Keratinocyte (primary cell): ENCODE results near the gene CD99L2. TPM values are rescaled to one million over a fixed set of nuclear protein-coding genes. Genes with fewer than 3 reads are reported as not detected.

Experiments
- DNase-seq: peaks from one replicate; pipeline ENCODE4 v3.0.0-alpha.2; 2011; ENCODE audit warnings: low read depth, missing footprints, low spot score
- FAIRE-seq: peaks from 2 replicates; lab custom pipeline; 2011; peaks lifted over from hg19 to GRCh38; lab: Jason Lieb, UNC
- H2AFZ ChIP-seq: 2 replicates; pipeline ENCODE4 v1.6.0; 2012; ENCODE audit warnings: low read length, control low read depth, inconsistent platforms; ENCODE audit not compliant: control insufficient read depth
- H3K27ac ChIP-seq: 2 replicates; pipeline ENCODE4 v1.5.1; 2011; ENCODE audit warnings: low read length; ENCODE audit not compliant: control insufficient read depth, insufficient read depth
- H3K27me3 ChIP-seq: 3 replicates; pipeline ENCODE4 v1.6.0; 2011; ENCODE audit warnings: low read length; ENCODE audit not compliant: control insufficient read depth, insufficient read depth; ENCODE audit errors: extremely low read depth
- H3K36me3 ChIP-seq, 2 experiments: 2 replicates in 1 of 2; 3 replicates in 1 of 2; pipeline ENCODE4 v1.5.1; 2011; ENCODE audit warnings: low read length in 2 of 2, mild to moderate bottlenecking in 1 of 2; ENCODE audit not compliant: control insufficient read depth in 2 of 2, insufficient read depth in 2 of 2; ENCODE audit errors: extremely low read depth in 1 of 2
- H3K4me1 ChIP-seq: 3 replicates; pipeline ENCODE4 v1.5.1; 2011; ENCODE audit warnings: low read length; ENCODE audit not compliant: control insufficient read depth, insufficient read depth; ENCODE audit errors: extremely low read depth
- H3K4me2 ChIP-seq: 3 replicates; pipeline ENCODE4 v1.6.0; 2011; ENCODE audit warnings: low read depth, low read length; ENCODE audit not compliant: control insufficient read depth, insufficient read depth; ENCODE audit errors: extremely low read depth
- H3K4me3 ChIP-seq, 3 experiments: fragments of 200-600 bp in 1 of 3; sonication (generic) in 1 of 3; 2 replicates in 2 of 3; 3 replicates in 1 of 3; pipeline ENCODE4 v1.5.1; 2011 to 2016; ENCODE audit warnings: low read length in 3 of 3, mild to moderate bottlenecking in 3 of 3, control low read depth in 2 of 3, inconsistent platforms in 1 of 3, low read depth in 1 of 3, mixed read lengths in 1 of 3, mixed run types in 1 of 3, moderate library complexity in 1 of 3; ENCODE audit not compliant: control insufficient read depth in 2 of 3, insufficient read depth in 2 of 3; ENCODE audit errors: extremely low read depth in 1 of 3
- H3K79me2 ChIP-seq: 2 replicates; pipeline ENCODE4 v1.6.0; 2012; ENCODE audit warnings: low read length; ENCODE audit not compliant: control insufficient read depth, insufficient read depth
- H3K9ac ChIP-seq: 3 replicates; pipeline ENCODE4 v1.6.0; 2011; ENCODE audit warnings: low read length; ENCODE audit not compliant: control insufficient read depth, insufficient read depth; ENCODE audit errors: extremely low read depth
- H3K9me1 ChIP-seq: 3 replicates; pipeline ENCODE4 v1.6.0; 2011; ENCODE audit warnings: low read length; ENCODE audit not compliant: control insufficient read depth, insufficient read depth; ENCODE audit errors: extremely low read depth
- H3K9me3 ChIP-seq: 2 replicates; pipeline ENCODE4 v1.5.1; 2012; ENCODE audit warnings: low read depth, low read length; ENCODE audit not compliant: control insufficient read depth
- H4K20me1 ChIP-seq: 3 replicates; pipeline ENCODE4 v1.6.0; 2011; ENCODE audit warnings: low read length; ENCODE audit not compliant: control insufficient read depth, insufficient read depth; ENCODE audit errors: extremely low read depth
- CTCF ChIP-seq, 3 experiments: IDR thresholded peaks in 1 of 3; conservative IDR thresholded peaks in 1 of 3; optimal IDR thresholded peaks in 1 of 3; 2 replicates in 2 of 3; 3 replicates in 1 of 3; pipeline versions ENCODE3 to v1.5.1; 2011; ENCODE audit warnings: low read length in 3 of 3, mild to moderate bottlenecking in 3 of 3, moderate library complexity in 2 of 3, control low read depth in 1 of 3, inconsistent platforms in 1 of 3; ENCODE audit not compliant: insufficient read depth in 2 of 3; ENCODE audit errors: extremely low read depth in 1 of 3
- EZH2 ChIP-seq: IDR thresholded peaks from one replicate; pipeline ENCODE4 v1.6.1; 2012; ENCODE audit warnings: inconsistent platforms, mild to moderate bottlenecking, low read length, moderate library complexity
- dilution Hi-C: fragments of 300-500 bp; cut with MboI; formaldehyde crosslinking; loops from one replicate; pipeline ENCODE4 v1.7.0; 2020; ENCODE audit warnings: low sequenced_read_pairs; ENCODE audit not compliant: extremely low pct_ligation_motif_present
- polyA plus RNA-seq, 5 experiments: library from polyadenylated mRNA; depleted of rRNA in 3 of 5; stranded (reverse) in 3 of 5; stranded (forward) in 1 of 5; unstranded in 1 of 5; fragments of >200 nt; gene quantifications; 1 replicate in 1 of 5; 2 replicates in 3 of 5; 3 replicates in 1 of 5; pipeline versions ENCODE4 v1.2.1 to v1.2.3, GENCODE V29; 2011 to 2012; ENCODE audit warnings: missing spikeins in 2 of 5, low read depth in 1 of 5, low replicate concordance in 1 of 5

Gene CD99L2
- polyA plus RNA-seq, 1 donor (not counting 4 experiments of a cell fraction or from before 2014, with no cell fraction given), result 14.4 TPM

- no peaks in the 10 kb centered on the region for H3K79me2 ChIP-seq
- H3K36me3 ChIP-seq, result peaks cover 1 to 2% of the 10 kb centered on the region in 2 experiments
- TF ChIP-seq CTCF (optimal IDR thresholded peaks at IDR 0.05 in 1 of 3, IDR thresholded peaks at IDR 0.05 in 1 of 3, conservative IDR thresholded peaks at IDR 0.05 in 1 of 3; ENCODE audit: extremely low read depth in 1 of 3, insufficient read depth in 2 of 3, low read length in 3 of 3), result no peak
- no peak for TF ChIP-seq EZH2
- H4K20me1 ChIP-seq, result no peaks in the 10 kb centered on the region
- peaks cover 21% of the 10 kb centered on the region for H3K4me1 ChIP-seq
- no peaks in the 10 kb centered on the region for H3K27me3 ChIP-seq
- no peaks in the 10 kb centered on the region for H3K9me1 ChIP-seq
- DNase-seq (no peak), FAIRE-seq (no peak)
- peaks cover 3% of the 10 kb centered on the region for H3K9me3 ChIP-seq
- H3K27ac ChIP-seq, result no peak overlapping the region
- dilution Hi-C loops, result no loop called here
- no peak overlapping the region for H2AFZ ChIP-seq
- H3K9ac ChIP-seq, result no peak overlapping the region
- no peak overlapping the region for H3K4me3 ChIP-seq
- no peak overlapping the region for H3K4me2 ChIP-seq
These were observed 127.4 kb downstream of the CD99L2 start for GRCh38 chrX:150771116-150771515.

- H3K36me3 ChIP-seq, result peaks cover 1 to 2% of the 10 kb centered on the region in 2 experiments
- dilution Hi-C loops, result no loop called here
- no peaks in the 10 kb centered on the region for H4K20me1 ChIP-seq
- H3K9me3 ChIP-seq, result peaks cover 3% of the 10 kb centered on the region
- no peak overlapping the region for H3K27ac ChIP-seq
- DNase-seq (no peak), FAIRE-seq (no peak)
- H3K9ac ChIP-seq, result no peak overlapping the region
- H3K27me3 ChIP-seq, result no peaks in the 10 kb centered on the region
- no peak overlapping the region for H3K4me2 ChIP-seq
- H3K79me2 ChIP-seq, result no peaks in the 10 kb centered on the region
- H3K9me1 ChIP-seq, result no peaks in the 10 kb centered on the region
- H3K4me1 ChIP-seq, result peaks cover 21% of the 10 kb centered on the region
- H2AFZ ChIP-seq, result no peak overlapping the region
- H3K4me3 ChIP-seq, result no peak overlapping the region
- TF ChIP-seq EZH2 (no peak), CTCF (optimal IDR thresholded peaks at IDR 0.05 in 1 of 3, IDR thresholded peaks at IDR 0.05 in 1 of 3, conservative IDR thresholded peaks at IDR 0.05 in 1 of 3; ENCODE audit: extremely low read depth in 1 of 3, insufficient read depth in 2 of 3, low read length in 3 of 3) (no peak)
These were observed 127.8 kb downstream of the CD99L2 start for GRCh38 chrX:150770623-150771022.
